ENCODE results near the gene RHCE.
"Not testable (repeated sequence)": the region's sequence is repeated elsewhere in the genome, so short reads cannot be mapped to it uniquely, and the experiment has no call there.

The RHCE gene

DNA sequence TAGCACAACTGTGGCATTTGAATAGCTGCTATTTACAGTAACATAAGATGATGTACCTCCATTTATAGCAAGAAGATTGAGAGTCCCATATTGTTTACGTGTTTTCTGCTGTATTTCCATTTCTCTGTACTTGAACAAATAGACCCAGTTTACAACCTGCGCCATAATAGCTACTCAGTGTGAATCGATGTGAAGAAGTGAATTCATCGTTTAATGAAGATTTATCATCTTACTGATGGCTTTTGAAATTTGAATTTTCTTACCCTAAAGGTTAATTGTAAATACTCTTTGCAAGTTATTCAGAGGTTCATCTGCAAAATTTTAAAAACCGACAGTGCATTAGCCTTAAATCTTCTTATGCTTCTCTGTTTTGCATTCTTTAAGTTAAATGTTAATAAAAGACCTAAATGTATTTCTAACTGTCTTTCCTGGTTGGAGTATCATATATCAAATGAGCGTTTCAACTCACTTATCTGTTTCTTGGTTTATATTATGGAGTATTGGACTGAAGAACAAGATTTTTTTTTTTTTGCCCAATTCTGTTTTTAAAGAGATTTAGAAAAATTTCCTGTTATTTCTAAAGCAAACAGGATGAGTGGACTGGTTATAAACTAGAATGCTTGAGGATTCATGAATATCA lies 12.2 kb upstream of the RHCE start:
- DNase-seq = no peak

DNA sequence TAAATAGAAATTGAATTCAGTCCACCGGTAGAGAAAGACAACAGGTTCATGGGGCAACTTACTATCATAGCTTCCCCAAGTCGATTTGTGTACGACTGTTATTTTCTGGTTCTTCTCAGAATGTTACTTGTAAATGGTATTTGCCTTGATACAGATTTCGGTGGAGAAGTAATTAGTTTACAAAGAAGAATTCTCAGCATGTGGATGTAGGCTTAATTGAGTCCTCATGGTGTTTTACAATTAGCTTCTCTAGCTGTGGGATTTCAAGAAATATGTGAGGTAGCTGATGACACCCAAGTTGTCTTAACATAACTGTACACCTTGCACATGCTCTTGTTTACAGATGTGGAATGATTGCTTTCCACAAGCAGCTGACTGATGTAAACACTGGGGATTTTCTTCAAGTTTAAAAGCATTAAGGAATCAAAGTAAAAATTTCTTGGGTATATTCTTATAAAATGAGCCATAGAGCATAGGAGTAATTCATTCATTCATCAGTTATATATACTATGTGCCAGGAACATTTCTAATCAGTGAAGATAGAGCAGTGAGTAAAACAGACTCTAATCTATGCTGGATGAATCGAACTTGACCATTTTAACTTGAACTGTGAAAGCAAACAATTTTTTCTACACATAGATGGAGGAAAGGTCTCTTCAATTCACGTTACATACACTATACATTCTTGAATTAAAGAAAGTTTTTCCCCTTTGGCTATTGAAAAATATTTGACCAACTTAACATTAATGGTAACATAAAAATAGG lies 11.5 kb upstream of the RHCE start:
- no peak for DNase-seq

DNA sequence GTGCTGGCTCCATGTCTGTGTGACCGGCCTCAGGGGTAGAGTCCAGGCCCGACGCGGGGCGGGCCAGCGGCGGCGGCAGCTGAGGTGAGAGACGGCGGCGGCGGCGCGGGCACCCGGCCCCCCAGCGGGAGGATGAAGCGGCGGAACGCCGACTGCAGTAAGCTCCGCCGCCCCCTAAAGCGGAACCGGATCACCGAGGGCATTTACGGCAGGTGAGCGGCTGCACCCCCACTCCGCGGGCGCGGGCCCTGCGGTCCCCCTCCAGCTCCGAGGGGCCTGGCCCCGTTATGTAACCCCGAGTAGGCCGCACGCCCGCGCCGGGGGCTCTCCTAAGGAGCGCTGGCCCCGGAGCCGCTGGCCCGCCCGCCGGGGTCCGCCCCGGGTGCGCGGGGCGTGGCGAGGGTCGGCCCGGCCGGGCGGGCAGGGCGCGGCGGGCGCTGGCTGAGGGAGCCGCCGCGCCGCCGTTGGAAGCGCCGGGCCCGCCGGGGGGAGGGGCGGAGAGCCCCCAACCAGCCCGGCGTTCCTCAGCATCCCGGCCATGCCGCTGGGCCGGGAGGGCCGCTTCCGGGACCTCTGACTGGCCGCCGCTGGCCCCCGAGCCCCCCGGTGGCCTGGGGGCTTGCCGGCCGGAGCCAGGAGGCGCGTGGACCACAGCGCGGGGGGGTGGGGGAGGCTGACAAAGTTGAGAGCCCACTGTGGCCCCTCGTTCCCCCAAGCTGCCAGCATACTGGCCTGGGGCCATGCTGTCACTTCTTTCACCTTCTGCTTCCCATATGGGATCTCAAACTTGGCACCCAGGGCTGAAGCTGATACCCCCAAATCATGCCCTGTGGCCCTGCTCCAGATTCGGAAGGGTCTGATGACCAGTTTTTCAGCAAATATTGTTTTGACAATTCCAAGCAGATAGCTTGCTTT lies 10.6 kb upstream of the RHCE start:
- peak in 1 of 2 donors; percentile 6 for DNase-seq

DNA sequence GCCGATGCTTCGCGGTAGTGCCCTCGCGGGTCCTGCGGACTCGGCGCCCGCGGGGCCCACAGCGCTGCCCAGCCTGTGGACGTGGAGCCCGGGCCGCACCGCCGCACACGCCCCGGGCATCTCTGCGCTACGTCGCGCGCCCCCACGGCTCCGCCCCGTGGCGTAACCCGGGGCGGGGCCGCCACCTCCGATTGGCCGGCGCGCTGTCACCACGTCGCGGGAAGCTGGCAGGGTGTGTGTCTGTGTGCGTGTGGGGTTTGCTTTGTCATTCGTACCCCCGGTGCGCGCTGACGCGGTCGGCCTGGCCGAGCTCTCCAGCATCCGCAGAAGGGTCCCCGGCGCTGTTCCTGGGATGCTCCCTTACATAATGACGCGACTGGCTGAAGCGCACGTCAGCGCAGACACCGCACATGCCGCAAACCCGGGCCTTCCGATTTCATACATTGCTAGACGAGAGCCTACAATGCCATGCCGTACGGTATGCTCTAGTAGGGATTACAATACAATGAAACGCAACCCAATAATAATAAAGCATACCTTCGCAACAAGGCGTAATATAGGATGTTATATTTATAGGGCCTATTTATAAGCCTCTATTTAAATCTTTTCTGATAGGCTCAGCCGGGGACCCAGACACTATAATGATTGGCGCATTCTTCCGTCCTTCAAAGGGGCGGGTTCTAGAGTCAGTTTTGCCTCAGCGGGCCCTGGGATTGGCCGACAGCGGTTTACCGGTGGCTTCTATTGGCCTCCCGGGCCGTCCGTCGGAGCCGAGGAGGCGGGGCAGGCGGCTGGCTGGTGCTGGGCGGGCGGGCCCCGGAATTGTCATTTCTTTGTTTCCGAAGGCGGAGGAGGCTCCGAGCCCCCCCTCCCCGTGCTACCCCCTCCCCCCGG lies 9.7 kb upstream of the RHCE start, which contains the start of gene MACO1:
Gene MACO1, plus strand, starts transcription at position 825 of the 894 bp plus-strand sequence. CDS start 202 bp downstream, outside the sequence.
- DNase-seq = peak; percentile 97 to 99

DNA sequence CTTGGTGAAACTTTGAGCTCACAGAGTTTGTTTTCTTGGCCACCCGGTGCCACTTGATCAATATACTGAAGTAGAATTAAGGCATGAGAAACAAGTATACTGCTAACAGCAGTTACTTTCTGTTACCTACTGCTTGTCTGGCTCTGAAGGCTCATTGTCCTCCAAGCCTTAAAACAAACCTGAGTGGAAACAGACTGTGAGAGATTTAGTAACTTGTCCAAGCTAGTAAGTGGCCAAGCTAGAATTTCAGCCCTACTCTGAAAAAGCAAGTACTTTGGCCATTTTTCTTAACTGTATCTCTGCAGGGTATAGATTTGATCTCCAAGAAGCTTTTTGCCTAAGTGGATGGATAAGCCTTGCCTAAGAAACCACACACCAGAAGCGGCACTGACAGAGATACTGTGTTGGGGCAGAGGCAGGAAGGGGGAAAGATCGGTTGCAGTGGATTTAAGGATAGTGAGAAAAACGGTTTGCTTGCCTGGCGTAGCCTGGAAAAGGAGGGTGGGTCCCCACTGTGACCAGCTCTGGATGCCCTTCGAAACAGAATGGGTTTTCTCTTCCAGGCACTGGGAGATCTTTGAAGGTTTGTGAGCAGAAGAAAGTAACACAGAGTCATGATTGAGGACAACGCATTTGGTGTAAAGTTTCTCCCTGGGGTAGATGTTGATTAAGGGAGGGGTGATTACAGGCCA lies 8.0 kb upstream of the RHCE start:
- no peak for DNase-seq

DNA sequence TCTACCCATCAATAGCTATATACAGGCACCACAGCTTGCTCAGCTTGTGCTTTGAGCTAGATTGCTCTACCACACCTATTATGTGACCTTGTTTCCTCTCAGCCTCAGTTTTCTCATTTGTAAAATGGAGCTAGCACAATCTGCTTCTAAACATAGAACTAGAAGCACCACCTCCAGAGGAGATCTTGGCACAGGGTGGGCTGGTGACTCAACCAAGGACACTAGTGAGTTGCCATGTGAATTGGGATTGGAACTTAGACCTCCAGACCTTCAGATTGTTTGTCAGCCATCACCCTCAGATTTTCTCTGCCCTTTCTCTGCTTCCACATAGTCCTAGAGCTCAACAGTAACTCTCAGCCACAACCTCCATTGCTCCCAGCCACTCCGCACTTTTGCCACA lies 7.1 kb upstream of the RHCE start:
- DNase-seq = no peak

DNA sequence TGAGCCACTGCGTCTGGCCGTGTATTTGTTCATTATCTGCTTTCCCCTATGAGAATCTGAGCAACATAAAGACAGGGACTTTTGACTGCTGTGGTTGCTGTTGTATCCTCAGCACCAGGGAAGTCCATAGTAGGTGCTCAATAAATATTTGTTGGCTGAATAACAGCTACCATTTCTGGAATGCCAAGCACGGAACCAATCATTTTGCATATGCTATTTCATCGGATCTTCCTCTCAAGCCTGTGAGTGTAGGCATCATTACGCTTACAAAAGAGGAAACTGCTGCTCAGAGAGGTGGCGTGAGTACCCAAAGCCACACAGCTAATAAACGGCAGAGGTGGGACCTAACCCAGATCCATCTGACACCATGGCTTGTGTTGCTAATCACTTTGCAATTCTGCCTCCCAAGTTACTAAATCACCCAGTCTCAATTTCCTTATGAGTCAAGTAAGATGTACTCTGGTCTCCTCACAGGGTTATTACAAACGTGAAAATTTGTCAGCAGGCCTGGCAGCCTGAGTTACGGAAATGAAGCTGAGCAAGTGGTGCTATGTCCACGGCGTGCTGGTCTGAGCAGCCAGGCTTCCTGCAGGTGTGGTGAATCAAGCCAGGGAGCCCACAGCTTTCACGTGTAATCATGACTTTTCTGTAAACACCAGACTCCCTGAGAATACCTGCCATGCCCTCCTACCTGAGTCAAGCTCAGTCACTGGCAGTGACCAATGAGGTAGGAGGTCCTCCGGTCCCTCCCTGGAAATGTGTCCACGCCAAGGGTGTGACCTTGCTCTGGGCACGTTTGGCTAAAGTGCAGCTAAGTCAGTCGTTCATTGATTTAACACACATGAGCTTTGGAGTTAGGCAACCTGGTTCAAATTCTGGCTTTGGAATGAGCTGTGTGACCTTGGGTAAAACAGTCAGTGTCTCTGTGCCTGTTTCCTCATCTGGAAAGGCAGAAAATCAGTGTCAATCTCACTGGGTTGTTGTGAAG lies 4.8 kb upstream of the RHCE start:
- no peak for DNase-seq

DNA sequence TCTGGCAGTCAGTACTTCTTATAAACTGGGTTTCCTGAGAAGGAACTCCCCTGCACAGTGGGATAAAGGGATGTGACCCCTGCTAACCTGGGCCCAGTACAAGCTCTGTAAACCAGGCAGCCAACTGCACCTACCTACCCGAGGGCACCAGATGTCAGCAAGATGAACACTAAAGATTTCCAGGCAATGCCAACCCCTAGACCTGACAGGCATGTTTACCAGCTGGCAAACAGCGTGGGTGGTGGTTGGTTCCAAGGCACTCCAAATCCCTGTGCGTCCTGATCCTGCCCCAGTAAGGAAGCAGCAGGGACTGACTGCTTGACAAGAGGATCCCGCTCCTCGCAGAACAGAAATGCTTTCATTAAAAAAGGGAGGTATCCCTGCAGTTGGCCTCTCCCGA lies 2.6 kb upstream of the RHCE start:
- DNase-seq = not testable (repeated sequence)

DNA sequence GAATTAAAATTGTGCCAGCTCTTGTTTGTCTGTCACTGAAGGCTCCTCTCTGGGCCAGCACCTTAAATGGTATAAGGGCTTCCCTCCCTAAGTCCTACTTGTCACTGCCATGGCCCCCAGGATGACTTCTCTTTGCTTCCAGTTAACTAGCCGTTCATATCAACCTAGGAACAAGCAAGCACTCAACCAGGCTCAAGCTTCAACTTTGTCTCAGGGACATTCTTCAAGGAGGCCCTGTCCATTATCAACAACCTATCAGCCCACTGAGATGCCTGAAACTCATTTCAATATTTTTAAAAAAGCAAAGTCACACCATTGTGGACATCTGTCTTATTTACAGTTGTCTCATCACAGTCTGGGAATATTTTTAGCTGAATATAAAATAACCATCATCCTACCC lies 1.3 kb downstream of the RHCE start:
- not testable (repeated sequence) for DNase-seq

DNA sequence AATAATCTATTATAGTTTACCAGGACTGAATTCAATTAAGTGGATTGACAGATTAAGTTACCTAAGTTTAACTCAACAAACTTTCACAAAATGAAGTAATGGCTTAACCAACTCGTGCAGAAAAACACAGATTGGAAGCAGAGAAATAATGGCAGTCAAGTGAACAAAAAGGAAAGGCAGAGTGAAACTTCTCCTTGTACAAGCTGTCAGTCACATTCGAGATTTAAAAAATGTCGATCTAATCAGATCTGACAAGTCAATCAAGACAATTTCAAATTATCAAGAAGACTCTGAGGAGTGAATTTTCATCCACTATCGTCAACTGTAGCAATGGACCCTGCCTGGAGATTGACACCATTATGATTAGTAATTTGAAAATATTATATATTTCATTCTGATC lies 3.3 kb downstream of the RHCE start:
- not testable (repeated sequence) for DNase-seq

DNA sequence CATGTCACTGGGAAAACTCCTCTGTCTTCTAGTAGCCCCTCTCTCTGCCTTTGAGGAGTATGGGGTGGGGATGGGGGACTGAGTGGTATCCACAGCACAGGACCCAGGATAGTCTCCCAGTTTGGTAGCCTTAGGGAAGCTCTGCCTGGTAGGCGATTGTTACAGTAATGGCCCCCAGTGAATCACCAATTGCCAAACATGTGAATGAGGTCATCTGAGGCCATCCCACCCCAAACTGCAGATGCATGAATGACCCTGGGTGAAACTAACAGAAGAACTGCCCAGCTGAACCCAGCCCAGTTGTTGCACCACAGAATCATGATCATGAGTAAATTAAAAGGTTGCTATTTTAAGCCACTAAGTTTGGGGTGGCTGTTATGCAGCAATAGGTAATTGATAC lies 6.0 kb downstream of the RHCE start:
- not testable (repeated sequence) for DNase-seq

DNA sequence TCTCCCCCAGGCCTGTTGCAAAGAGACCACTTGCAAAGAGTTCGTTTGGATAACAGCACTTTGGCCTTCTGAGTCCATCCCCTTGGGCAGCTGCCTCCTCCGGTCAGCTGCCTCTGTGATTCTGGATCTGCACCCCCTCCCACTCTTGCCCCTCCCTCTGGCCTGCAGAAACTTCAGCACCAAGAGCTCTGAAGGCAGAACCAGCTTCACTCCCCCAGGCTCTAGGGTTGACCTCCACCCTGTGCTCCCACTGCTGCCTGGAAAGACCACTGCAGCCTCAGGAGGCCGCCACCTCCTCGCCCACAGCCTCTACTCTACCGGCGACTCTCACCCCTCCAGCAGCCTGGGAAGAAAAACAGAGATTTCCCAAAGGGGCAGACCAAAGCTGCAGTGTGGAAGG lies 6.5 kb downstream of the RHCE start:
- not testable (repeated sequence) for DNase-seq

DNA sequence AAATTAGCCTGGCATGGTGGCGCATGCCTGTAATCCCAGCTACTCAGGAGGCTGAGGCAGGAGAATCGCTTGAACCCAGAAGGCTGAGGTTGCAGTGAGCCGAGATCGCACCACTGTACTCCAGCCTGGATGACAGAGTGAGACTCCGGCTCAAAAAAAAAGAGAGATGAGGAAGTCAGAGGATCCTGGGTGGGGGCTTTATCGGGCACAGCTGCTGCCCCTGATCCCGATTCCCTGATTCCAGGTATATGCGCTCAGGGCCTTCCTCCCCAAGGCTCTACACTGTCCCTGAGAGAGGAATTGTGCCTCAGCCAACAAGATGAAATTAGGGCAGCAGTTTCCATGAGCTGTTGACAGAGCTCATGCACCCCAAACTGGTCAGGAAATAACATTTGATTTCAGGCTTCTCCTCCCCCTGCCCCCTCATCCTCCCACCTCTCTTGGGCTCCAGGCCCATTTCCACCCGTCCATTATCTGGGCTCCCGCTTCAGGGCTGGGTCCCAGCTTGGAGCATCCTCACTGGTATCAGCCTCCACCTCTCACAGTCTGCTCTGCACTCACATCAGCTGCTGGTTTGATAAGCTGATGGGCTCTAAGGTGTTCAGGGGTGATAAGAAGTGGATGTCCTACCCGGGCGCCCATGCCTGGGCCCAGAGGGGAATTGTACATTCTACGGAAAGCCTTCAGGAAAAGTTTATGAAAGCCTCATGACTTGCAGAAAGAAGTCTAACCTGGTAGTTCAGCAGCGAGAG lies 7.6 kb downstream of the RHCE start:
- DNase-seq = not testable (repeated sequence)

DNA sequence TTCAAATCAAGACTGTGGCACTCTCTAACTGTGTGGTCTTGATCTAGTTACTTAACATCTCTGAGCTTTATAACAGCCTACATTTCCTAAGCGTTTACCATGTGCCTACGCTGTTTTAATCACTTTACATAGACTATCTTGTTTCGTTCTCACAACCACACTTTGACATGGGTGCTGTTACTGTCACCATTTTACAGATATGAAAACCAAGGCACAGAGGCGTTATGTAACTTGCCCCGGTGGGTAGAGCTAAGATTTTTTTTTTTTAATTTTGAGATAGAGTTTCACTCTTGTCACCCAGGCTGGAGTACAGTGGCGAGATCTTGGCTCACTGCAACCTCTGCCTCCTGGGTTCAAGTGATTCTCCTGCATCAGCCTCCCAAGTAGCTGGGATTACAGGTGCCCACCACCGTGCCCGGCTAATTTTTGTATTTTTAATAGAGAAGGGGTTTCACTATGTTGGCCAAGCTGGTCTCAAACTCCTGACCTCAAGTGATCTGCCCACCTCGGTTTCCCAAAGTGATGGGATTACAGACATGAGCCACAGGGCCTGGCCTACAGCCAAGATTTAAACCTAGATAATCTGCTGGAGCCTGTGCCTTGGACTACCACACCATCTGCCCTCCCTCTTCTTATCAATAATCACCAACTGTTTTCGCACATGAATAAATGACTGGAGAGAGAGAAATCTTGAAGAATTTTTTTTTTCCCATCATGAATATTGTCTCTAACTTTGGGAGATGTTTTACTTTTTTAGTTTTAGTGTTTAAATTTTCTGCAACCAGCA lies 10.8 kb downstream of the RHCE start:
- not testable (repeated sequence) for DNase-seq

DNA sequence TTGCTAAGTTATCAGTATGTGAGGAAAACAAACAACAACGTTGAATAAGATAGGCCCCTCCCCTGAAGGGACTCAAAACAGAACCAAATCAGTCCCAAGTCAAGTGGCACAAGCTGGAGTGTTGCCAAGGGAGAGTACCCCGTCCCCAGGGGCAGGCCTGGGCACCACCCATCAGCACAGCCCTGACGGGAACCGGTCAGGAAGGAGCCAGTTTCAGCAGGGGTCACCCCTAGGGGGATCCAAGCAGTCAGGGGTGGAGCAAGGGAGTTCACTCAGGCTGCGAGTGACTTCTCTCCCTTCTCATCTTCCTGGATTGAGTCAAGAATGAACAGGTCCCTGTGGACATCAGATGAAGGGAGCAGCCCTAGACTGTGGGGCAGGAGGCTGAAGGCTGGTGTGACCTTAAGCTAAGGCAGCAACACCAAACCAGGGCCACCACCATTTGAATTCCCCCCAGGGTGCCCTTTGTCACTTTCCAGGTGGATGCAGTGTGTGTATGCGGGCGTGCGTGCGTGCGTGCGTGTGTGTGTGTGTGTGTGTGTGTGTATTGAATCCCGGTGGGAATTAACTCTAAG lies 14.8 kb downstream of the RHCE start:
- DNase-seq = not testable (repeated sequence)

DNA sequence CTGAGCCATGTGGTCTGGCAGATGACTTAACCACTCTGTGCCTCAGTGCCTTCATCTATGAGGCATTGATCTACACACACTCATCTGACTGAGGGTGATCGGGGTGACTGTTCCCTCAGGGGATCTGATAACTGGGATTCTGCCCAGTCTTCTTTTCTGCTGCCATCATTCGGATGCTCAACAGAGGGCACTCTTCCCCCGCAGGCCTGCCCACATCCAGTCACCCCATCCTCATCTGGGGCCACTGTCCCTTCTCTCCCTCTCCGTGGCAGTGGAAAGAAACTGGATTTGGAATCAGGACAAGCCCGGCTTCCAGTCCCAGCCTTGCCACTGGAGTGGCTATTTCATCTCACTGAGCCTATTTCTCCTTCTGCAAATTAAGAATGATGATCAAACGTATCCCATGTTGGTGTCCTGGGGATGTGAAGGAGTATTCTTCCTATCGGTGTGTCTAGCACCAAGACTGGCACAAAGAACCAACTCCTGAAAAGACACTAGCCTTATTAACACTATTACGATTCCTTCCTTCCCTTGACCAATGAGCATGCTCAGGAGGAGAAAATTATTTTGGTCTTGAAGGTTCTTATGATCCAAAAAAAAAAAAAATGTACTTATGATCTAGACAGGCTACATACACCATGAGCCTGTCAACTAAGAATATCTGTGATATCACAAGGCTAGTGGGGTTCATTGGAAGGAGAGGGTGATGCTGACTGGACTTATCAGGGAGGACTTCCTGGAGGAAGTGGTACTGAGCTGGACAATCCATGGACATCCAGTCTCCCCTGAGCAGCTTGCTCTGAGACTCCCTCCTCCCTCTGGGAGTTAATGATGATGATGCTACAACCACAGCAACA lies 17.4 kb downstream of the RHCE start:
- DNase-seq = peak in 1 of 2 donors; percentile 23

DNA sequence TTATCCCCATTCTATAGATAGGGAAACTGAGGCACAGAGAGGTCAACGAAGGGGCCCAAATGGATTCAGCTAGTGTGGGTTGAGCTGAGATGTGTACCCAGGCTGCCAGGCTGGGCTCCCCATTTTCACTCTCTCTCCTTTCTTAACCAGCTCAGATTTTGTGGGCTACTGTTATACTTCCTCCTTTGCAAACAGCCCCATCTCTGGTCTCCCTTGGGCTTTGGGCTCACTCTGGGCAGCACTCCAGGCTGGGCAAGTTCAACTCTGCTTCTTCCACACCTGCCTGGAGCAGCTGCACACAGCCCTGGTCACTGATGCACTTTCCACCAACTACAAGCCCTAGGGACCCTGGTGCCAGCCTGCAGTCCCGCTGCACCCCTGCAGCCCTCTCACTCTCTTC lies 22.5 kb downstream of the RHCE start:
- DNase-seq = not testable (repeated sequence)
